ENCODE data around the gene TSSK6.

TSSK6 gene

GRCh38 chr19:19535311-19536191 lies 20.2 kb upstream of the TSSK6 start:
- no peak overlapping the region for H3K4me3 ChIP-seq (ENCODE audit: low read length)
- no peak for DNase-seq (ENCODE audit: low read depth)
- TF ChIP-seq CTCF (conservative IDR thresholded peaks at IDR 0.05; ENCODE audit: low read depth, low read length), result no peak

- no peak for TF ChIP-seq CTCF (conservative IDR thresholded peaks at IDR 0.05; ENCODE audit: low read depth, low read length)
- DNase-seq (ENCODE audit: low read depth), result no peak
- no peak overlapping the region for H3K4me3 ChIP-seq (ENCODE audit: low read length)
Measured at GRCh38 chr19:19534556-19535265, 19.4 kb upstream of the TSSK6 start.

DNA sequence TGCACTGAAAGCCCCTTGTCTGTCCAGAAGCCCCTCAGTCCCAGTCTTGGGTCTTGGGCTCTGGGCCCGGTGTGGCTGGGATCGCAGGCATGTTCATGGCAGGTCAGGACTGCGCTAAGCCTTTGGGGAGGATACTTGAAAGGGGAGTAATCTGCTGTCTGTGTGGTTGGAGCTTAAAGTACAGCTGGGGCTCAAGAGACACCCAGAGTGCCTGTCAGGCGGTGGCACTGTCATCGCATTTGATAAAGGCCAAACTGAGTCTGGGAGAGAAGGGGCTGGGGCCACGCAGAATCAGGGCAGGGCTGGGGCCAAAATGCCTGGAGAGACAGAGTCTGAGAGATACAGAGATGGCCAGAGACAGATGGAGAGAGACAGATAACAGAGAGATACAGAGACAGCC lies 18.5 kb upstream of the TSSK6 start:
- H3K4me3 ChIP-seq (ENCODE audit: low read length), result no peak overlapping the region
- no peak for DNase-seq (ENCODE audit: low read depth)
- no peak for TF ChIP-seq CTCF (conservative IDR thresholded peaks at IDR 0.05; ENCODE audit: low read depth, low read length)

DNA sequence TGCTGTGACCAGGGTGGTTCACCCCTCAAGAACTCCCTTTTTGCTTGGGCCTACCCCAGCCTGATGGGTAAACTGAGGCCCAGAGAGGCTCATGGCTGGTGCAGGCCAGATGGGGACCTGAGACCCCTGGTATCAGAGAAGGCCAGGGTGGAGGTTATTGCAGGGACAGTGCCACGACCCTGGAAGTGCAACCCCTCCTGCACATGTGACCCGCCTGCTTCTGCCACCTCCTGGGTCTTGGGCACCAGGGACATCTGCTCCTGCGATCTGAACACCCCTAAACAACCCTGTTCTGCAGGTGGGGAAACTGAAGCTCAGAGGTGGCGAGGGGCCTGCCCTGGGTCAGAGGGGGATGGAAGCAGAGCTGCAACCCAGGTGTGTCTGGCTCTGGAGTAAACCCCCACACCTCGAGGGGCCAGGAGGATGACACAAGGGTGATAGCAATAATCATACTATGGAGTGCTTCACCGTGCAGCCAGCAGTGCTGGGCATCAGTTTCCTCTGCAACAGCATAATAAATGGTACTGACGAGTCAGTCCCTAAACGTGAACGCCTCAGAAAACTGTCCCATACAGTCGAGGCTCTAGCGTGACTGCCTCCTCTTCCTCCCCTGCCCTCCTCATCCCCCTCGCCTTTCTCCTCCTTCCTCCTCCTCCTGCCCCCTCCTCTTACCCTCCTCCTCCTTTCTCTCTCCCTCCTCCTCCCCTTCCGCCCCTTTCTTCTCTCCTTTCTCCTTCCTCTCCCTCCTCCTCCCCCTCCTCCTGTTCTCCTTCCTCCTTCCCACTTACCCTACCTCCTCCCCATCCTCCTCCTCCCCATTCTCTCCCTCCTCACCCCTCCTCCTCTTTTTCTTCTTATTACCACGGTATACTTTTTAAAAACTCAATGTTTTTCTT lies 17.7 kb upstream of the TSSK6 start:
- H3K4me3 ChIP-seq (ENCODE audit: low read length), result no peak overlapping the region
- no peak for TF ChIP-seq CTCF (conservative IDR thresholded peaks at IDR 0.05; ENCODE audit: low read depth, low read length)
- no peak for DNase-seq (ENCODE audit: low read depth)

DNA sequence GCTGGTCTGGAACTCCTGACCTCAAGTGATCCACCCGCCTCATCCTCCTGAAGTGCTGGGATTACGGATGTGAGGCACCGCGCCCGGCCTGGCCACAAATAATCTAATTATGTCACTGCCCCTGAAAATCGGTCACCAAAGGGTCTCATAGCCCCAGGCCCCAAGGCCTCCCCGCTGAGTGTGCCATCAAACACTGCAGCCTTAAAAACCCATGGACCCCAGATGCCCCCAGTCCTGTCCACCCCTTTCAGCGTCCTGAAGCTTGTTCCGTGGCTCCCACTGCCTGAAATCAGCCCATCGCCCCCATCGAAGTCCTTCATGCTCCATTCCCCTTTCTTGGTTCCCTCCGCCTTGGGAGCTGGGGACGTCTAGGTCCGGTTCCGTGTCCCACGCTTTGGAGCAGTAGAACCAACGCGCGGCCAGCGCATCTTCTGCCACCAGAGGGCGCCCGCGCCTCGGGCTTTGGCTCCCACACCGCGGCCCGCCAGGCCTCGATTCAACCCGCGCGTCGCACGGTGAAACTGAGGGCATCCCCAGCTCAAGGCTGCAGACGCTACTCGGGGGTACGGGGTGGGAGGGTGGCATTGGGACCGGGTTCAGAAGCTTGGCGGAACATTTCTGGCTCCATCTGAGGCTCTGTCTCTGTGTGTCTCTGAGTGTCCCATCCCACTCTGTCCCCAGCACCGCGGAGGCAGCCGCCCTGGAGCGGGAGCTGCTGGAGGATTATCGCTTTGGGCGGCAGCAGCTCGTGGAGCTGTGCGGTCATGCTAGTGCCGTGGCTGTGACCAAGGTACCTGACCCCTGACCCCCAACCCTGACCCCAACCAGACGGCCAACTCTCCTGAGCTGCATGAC lies 16.8 kb upstream of the TSSK6 start:
- H3K4me3 ChIP-seq (ENCODE audit: low read length), result no peak overlapping the region
- peak; percentile 96 for TF ChIP-seq CTCF (conservative IDR thresholded peaks at IDR 0.05; ENCODE audit: low read depth, low read length)
- DNase-seq (ENCODE audit: low read depth), result no peak

DNA sequence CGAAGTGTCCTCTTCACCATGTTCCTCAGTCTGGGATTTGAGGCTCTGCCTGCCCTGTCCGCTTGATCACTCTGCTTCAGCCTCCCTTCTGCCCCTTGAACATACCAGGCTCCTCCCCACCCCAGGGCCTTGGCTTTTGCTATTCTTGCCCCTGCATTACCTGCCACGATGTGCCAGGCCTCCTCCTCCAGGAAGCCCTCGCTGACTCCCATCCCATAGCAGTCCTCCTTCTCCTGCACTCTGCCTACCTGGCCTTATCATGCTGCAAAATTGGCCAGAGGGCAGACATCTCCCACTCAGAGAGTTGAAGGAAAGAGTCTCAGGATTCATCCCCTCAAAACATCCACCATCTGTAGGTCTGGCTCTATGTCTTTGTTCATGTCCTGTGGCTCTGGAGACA lies 15.5 kb upstream of the TSSK6 start:
- no peak for DNase-seq (ENCODE audit: low read depth)
- H3K4me3 ChIP-seq (ENCODE audit: low read length), result no peak overlapping the region
- TF ChIP-seq CTCF (conservative IDR thresholded peaks at IDR 0.05; ENCODE audit: low read depth, low read length), result no peak

Measured in retinal pigment epithelial cell (primary cell).